PFSK-1 (cell line): ENCODE results near the gene TARDBP.

Experiments used
- FOXP2 ChIP-seq: optimal IDR thresholded peaks from 2 replicates; pipeline ENCODE3; 2011; ENCODE audit warnings: borderline replicate concordance, control low read depth, inconsistent platforms; ENCODE audit not compliant: insufficient read depth; ENCODE audit errors: extremely low read length, extremely low read depth
- POLR2AphosphoS5 ChIP-seq: IDR thresholded peaks from 2 replicates; pipeline ENCODE4 v1.6.1; 2012; ENCODE audit warnings: low read depth, mild to moderate bottlenecking, control low read depth, low read length, moderate library complexity
- REST ChIP-seq, 2 experiments: IDR thresholded peaks; 2 replicates each; pipeline versions ENCODE4 v1.6.1 to v1.8.0; 2011 to 2012; ENCODE audit warnings: low read depth in 2 of 2, low read length in 2 of 2, control low read depth in 1 of 2, inconsistent platforms in 1 of 2, mild to moderate bottlenecking in 1 of 2, moderate library complexity in 1 of 2; ENCODE audit not compliant: insufficient read depth in 1 of 2
- SIN3A ChIP-seq: IDR thresholded peaks from 2 replicates; pipeline ENCODE4 v1.6.1; 2012; ENCODE audit warnings: mild to moderate bottlenecking, low read length, moderate library complexity, borderline replicate concordance; ENCODE audit not compliant: insufficient read depth
- TAF1 ChIP-seq: IDR thresholded peaks from 2 replicates; pipeline ENCODE4 v1.6.1; 2012; ENCODE audit warnings: low read length, control low read depth, borderline replicate concordance; ENCODE audit not compliant: insufficient read depth

Gene TARDBP

GRCh38 chr1:11051781-11052511 is 39.5 kb downstream of the TARDBP start:
- TF ChIP-seq FOXP2: no peak

- TF ChIP-seq POLR2AphosphoS5: peak; percentile 29; the same call in 1 of the 2 replicates
- no peak for TF ChIP-seq TAF1
Observed at GRCh38 chr1:11052839-11053757, 40.6 kb downstream of the TARDBP start.

- TF ChIP-seq REST (IDR thresholded peaks at IDR 0.05; ENCODE audit: insufficient read depth in 1 of 2, low read depth in 2 of 2, low read length in 2 of 2): peak; percentile 93
- TF ChIP-seq POLR2AphosphoS5: 0 out of 2 replicates have a peak, but pooled peaks have one; percentile 28
- TF ChIP-seq TAF1: no peak
- no peak for TF ChIP-seq FOXP2
- TF ChIP-seq SIN3A: no peak
Observed at GRCh38 chr1:11053758-11054137, 41.3 kb downstream of the TARDBP start.

- no peak for TF ChIP-seq TAF1
- no peak; the same call in 1 of the 2 replicates for TF ChIP-seq POLR2AphosphoS5
- no peak for TF ChIP-seq SIN3A
Observed at GRCh38 chr1:11054181-11054580, 41.7 kb downstream of the TARDBP start.

GRCh38 chr1:11054666-11055065 is 42.2 kb downstream of the TARDBP start:
- TF ChIP-seq FOXP2 (no peak), POLR2AphosphoS5 (no peak; the same call in 1 of the 2 replicates), SIN3A (no peak), REST (IDR thresholded peaks at IDR 0.05; ENCODE audit: insufficient read depth in 1 of 2, low read depth in 2 of 2, low read length in 2 of 2) (no peak), TAF1 (no peak)

- TF ChIP-seq REST (IDR thresholded peaks at IDR 0.05; ENCODE audit: insufficient read depth in 1 of 2, low read depth in 2 of 2, low read length in 2 of 2): no peak
- TF ChIP-seq TAF1: no peak
Observed at GRCh38 chr1:11055676-11056075, 43.2 kb downstream of the TARDBP start.
